Activated T-helper 17 cell treated with anti-CD3 and anti-CD28 coated beads, Interleukin-2, amount 50 U/mL, for 72 hours (primary cell): ENCODE measurements around the gene CKS1B. TPM values are rescaled to one million over a fixed set of nuclear protein-coding genes. Genes with fewer than 3 reads are reported as not detected.

Experiments used
- ATAC-seq: fragments of 150-1000 bp; cut with Tn5 transposase; replicated peaks from 2 replicates; pipeline ENCODE4 v1.10.0; 2021; ENCODE audit warnings: mild to moderate bottlenecking, moderate library complexity
- H3K27ac Mint-ChIP-seq: one replicate; pipeline ENCODE4 v1.8.0; 2022; ENCODE audit warnings: mixed read lengths
- H3K27me3 Mint-ChIP-seq: one replicate; pipeline ENCODE4 v1.8.0; 2022; ENCODE audit warnings: mixed read lengths
- H3K36me3 Mint-ChIP-seq: one replicate; pipeline ENCODE4 v1.8.0; 2022; ENCODE audit warnings: low read depth, mild to moderate bottlenecking, mixed read lengths
- H3K4me1 Mint-ChIP-seq: one replicate; pipeline ENCODE4 v1.8.0; 2022; ENCODE audit warnings: mixed read lengths
- H3K4me3 Mint-ChIP-seq: one replicate; pipeline ENCODE4 v1.8.0; 2022; ENCODE audit warnings: mild to moderate bottlenecking, mixed read lengths
- H3K9me3 Mint-ChIP-seq: one replicate; pipeline ENCODE4 v1.8.0; 2022; ENCODE audit warnings: mixed read lengths
- total RNA-seq, 2 donors: library from RNA; stranded (reverse); gene quantifications; one replicate each; pipeline ENCODE4 v1.2.3, GENCODE V29; 2022

Gene CKS1B
- total RNA-seq, 2 donors from 2014 or later = 162 to 188 TPM

DNA sequence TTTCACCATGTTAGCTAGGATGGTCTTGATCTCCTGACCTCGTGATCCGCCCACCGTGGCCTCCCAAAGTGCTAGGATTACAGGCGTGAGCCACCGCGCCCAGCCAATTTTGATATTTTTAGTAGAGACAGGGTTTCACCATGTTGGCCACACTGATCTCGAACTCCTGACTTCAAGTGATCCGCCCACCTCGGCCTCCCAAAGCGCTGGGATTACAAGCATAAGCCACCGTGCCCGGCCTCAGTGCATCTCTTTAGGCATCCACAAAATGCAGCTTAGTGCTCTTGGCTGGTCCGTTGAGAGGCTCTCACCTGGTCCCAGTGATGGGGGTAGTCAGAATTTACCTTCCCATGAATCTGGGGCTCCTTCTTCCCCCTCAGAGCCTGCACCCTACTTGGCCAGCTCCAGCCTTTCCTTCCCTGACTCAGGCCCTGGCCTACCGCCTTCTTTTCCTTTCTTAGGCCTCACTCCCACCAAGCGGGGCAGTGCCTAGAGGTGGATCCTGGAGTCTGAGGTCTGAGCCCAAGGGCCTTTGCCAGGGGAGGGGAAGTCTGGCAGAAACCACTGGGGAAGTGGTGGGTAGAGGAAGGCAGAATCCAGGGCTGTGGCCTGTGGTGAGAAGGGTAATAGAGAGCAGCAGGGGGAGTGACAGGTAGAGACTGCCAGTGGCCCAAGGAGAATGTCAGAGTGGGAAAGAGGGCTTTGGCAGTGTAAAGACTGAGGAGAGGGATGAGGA lies 22.7 kb downstream of the CKS1B start:
- H3K9me3 Mint-ChIP-seq = no peaks in the 10 kb centered on the region
- H3K36me3 Mint-ChIP-seq = peaks cover 10% of the 10 kb centered on the region
- no peaks in the 10 kb centered on the region for H3K27me3 Mint-ChIP-seq
- peak overlapping the region; percentile 91 for H3K4me3 Mint-ChIP-seq
- peaks cover 38% of the 10 kb centered on the region for H3K4me1 Mint-ChIP-seq
- no peak for ATAC-seq
- peak overlapping the region; percentile 58 for H3K27ac Mint-ChIP-seq

DNA sequence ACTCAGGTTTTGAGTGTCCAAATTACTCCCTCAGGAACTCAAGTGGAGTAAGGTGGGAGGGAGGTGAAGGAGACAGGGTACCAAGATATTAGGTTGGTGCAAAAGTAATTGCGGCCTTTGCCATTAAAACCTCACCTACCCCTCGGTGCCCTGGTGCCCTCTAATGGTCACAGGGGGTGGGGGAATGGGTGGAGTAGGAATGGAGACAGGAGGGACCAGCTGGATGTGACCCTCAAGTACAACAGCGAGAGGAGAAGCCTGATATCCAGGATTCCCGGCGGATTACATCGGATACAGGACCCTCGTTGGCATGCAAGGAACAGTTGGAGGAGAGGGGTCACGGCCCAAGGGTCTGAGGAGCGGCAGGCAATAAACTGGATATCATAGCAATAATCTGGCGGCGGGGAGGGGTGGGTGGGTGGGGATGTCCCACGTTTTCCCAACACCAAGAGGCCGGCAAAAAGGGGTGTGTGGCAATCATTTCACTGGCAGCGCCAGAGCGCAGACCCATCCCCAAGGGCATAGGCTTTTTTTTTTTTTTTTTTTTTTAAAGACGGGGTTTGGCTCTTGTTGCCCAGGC lies 23.8 kb downstream of the CKS1B start:
- ATAC-seq = no peak
- Mint-ChIP-seq H3K4me3 (peak overlapping the region; percentile 91), H3K27ac (peak overlapping the region; percentile 52), H3K9me3 (no peaks in the 10 kb centered on the region), H3K36me3 (peaks cover 13% of the 10 kb centered on the region), H3K4me1 (peaks cover 38% of the 10 kb centered on the region), H3K27me3 (no peaks in the 10 kb centered on the region)

DNA sequence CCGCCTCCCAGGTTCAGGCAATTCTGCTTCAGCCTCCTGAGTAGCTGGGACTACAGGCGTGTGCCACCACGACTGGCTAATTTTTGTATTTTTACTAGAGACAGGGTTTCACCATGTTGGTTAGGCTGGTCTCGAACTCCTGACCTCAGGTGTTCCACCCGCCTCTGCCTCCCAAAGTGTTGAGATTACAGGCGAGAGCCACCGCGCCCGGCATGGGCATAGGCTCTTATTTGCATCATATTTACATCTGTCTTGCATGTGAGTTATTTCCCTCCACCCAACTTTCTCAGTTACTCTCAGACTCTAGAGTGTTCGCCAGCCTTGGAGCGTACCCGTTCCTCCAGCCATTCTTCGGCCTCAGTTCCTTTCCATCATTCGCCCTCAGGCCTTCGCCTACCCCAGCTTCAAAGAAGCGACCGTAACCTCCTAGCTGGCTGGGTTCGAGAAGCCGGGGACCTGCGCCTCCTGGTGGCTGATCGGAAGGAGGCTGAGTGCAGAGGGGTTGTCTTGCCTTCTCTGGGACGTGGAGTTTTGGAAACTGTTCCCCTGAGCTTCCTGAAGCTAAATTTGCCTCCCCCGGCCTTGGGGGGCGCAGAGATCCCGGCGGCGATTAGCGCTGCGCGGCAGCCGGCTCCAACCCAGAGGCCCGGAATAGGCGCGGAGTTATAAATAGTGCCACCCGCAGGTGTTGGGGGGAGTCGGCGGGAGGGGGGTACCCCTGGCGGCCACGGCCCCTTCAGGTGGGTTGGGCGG lies 24.5 kb downstream of the CKS1B start:
- peak; percentile 1 for ATAC-seq
- Mint-ChIP-seq H3K4me3 (peak overlapping the region; percentile 91), H3K27me3 (no peaks in the 10 kb centered on the region), H3K4me1 (peaks cover 37% of the 10 kb centered on the region), H3K9me3 (no peaks in the 10 kb centered on the region), H3K36me3 (peaks cover 20% of the 10 kb centered on the region), H3K27ac (no peak overlapping the region)

DNA sequence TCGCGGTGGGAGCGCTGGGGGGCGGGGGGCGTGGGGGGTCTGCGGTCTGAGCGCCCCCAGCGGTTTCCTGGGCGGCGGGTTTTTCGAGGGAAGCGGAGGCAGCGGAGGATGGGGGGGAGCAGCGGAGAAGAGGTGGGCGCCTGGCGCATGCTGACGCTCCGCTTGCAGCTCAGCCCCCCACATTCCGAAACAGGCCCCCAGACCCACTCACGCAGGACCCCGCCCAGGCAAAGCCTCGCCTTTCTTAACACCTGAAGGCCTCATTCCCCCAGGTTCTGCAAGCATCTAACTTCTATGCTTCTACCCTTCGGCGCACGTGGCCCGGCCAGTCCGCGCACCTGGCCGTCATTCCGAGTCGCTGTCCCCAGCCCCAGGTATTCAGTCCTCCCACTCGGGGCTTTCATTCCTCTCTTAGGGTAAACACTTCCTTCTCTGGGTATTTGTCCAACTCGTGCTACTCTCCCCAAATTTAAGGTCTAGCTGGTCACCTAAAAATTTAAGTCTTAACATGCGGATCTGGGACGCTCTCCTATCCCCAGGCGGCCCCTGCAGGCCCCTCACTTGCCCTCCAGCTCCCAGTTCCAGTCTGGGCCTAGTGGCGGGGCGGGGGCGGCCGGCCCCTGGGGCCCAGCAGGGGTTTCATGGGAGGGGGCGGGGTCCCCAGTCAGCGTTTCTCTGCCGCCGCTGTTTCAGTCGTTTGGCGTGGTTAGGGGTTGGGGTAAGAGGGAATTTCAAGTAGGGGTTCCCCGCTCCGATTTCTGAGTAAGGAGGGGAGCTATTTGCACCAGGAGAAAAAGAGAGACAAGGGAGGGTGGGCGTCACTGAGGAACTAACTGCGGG lies 25.3 kb downstream of the CKS1B start:
- peak overlapping the region; percentile 93 for H3K27ac Mint-ChIP-seq
- H3K27me3 Mint-ChIP-seq = no peaks in the 10 kb centered on the region
- peak; percentile 19 for ATAC-seq
- peaks cover 36% of the 10 kb centered on the region for H3K4me1 Mint-ChIP-seq
- peaks cover 27% of the 10 kb centered on the region for H3K36me3 Mint-ChIP-seq
- no peaks in the 10 kb centered on the region for H3K9me3 Mint-ChIP-seq
- peak overlapping the region; percentile 91 for H3K4me3 Mint-ChIP-seq

DNA sequence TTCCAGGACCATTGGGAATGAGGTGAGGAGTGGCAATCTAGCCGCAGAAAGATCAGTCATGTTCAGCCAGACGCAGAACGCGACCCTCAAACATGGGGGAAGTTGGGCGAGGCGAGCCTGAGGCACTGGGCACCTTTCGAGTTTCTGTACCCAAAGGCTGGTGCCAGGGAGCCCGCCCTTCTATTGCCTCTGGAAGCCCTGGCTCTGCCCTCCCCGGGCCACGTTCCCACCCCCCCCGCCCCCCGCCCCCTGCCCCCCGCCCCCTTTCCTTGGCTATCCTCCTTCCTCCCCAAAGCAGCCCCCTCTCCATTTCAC lies 25.9 kb downstream of the CKS1B start:
- no peak for ATAC-seq
- H3K27ac Mint-ChIP-seq = peak overlapping the region; percentile 93
- peaks cover 34% of the 10 kb centered on the region for H3K4me1 Mint-ChIP-seq
- H3K36me3 Mint-ChIP-seq = peaks cover 30% of the 10 kb centered on the region
- no peaks in the 10 kb centered on the region for H3K9me3 Mint-ChIP-seq
- no peaks in the 10 kb centered on the region for H3K27me3 Mint-ChIP-seq
- H3K4me3 Mint-ChIP-seq = peak overlapping the region; percentile 91

DNA sequence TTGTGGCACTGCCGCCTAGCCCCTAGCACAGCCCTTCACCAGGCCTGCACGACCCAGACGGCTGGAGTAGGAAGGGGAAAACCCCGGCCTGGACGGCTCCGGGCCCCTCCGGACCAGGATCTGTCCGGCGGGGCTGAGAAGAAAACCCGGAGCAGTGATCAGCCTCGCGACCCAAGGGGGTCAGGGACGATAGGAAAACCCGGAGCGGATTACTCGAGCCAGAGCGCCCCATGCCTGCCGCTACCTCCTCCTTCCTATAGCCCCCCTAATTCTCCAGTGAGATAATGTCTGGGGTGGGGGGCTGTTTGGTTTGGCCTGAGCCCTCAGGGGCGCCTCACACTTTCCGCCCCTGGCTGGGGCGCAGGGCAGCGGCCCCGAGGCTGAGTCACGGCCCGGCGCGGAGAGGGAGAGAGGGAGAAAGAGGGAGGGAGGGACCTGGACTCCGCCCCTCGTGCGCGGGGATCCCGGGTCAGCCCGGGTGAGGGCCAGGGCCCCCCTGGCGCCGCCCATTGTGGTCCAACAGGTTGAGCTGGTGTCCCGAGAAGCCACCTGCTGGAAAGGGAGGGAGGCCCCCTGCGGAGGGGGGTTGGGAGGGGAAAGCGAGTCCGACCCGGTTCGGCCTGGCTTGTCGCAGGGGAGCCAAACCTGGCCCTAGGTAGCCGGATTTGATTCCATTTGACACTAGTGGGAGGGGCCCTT lies 26.4 kb downstream of the CKS1B start:
- Mint-ChIP-seq H3K27ac (peak overlapping the region; percentile 95), H3K9me3 (no peaks in the 10 kb centered on the region), H3K4me1 (peaks cover 31% of the 10 kb centered on the region), H3K36me3 (peaks cover 35% of the 10 kb centered on the region), H3K27me3 (no peaks in the 10 kb centered on the region), H3K4me3 (peak overlapping the region; percentile 91)
- ATAC-seq = peak; percentile 65

DNA sequence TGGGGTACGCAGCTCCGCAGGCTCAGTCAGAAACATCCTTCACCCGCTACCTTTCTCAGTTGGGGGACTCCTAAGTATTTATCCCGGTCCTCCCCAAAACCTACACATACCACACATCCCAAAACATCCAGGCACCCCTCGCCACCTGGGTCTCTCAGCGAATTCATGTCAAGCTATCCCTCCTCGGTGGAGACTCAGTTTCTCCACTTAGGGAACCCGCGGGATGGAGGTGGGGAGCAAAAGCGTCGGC lies 26.9 kb downstream of the CKS1B start:
- Mint-ChIP-seq H3K27me3 (no peaks in the 10 kb centered on the region), H3K4me1 (peaks cover 31% of the 10 kb centered on the region), H3K36me3 (peaks cover 40% of the 10 kb centered on the region), H3K27ac (peak overlapping the region; percentile 95), H3K4me3 (peak overlapping the region; percentile 91), H3K9me3 (no peaks in the 10 kb centered on the region)
- ATAC-seq = peak; percentile 33

DNA sequence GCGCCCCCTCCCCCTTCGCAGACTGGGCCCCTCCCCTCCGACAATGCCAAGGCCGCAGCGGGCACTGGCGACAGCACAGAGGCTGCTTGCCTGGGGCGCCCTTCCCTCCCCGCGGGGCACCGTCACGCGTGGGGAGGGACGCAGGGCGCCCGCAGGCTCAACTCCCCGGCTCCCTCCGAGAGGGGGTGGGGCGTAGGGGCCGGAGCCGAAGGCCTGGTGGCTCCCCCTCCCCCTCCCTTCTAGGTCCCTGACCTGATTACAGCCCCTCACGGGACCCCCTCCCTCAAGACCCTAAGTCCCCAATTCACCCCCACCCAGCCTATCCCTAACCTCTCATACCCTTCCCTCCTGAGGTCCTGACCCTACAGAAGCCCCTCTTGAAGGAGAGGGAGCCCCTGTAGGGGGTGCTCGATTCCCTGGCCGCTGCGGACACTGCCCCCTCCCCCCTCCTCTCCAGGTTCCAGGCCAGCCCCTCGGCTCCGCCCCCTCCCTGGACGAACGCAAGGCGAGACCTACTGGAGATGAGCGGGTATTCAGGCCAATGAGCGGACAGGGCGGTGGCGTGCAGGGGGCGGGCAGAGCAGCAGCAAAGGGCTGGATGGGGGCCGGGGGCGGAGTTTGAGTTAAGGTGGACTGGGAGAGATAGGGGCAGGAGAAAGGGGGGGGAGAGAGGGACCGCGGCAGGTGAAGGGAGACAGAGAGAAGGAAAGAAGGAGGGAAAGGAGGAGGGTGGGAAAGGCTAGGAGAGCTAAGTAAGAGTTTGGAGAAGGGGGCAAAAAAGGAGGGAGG lies 27.4 kb downstream of the CKS1B start:
- Mint-ChIP-seq H3K9me3 (no peaks in the 10 kb centered on the region), H3K27ac (peak overlapping the region; percentile 95), H3K36me3 (peaks cover 42% of the 10 kb centered on the region), H3K4me3 (peak overlapping the region; percentile 91), H3K4me1 (peaks cover 36% of the 10 kb centered on the region), H3K27me3 (no peaks in the 10 kb centered on the region)
- ATAC-seq = peak; percentile 76

DNA sequence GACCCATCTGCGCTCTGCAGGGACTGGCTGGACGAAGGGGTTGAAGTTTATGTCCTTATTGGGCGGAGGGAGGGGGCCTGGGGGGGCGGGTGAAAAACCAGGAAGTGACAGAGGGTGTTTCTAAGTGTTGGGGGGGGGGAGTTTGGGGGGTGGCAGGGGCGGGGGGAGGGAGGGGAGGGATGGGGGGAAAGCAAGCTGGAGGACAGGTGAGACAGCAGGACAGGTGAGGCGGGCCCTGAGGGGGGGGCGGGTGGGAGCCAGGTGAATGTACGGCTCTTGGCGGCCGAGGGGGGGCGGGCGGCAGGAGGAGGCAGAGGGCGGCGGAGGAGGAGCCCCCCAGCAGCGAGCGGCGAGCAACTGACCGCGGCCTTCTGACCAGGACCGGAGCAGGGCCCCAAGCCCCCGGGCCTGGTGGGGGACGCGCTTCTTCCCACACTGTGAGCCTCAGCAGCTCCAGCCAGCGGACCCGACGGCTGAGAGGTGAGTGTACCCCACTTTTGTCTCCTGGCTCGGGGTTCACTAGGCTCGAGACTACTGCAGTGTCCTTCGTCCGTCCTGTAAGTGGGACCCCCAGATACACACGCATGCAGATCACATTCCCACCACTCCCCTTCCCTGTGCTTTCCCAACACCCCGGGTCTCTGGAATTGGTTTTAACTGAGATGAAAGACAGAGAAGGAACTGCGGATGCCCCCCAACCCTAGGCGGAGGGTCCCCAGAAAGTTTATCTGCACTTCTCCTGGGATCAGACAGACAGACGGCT lies 28.2 kb downstream of the CKS1B start, which contains the start of gene ZBTB7B:
ZBTB7B (plus strand) TSS at position 339 of the 763 bp plus-strand sequence. CDS start 11,859 bp downstream, outside the sequence.
- H3K27ac Mint-ChIP-seq = peak within 1 kb of the TSS; percentile 95
- peak within 1 kb of the TSS; percentile 91 for H3K4me3 Mint-ChIP-seq
- peaks cover 42% of the 10 kb centered on the region for H3K36me3 Mint-ChIP-seq
- H3K4me1 Mint-ChIP-seq = peaks cover 31% of the 10 kb centered on the region
- no peaks in the 10 kb centered on the region for H3K27me3 Mint-ChIP-seq
- no peaks in the 10 kb centered on the region for H3K9me3 Mint-ChIP-seq
- peak; percentile 1 for ATAC-seq

DNA sequence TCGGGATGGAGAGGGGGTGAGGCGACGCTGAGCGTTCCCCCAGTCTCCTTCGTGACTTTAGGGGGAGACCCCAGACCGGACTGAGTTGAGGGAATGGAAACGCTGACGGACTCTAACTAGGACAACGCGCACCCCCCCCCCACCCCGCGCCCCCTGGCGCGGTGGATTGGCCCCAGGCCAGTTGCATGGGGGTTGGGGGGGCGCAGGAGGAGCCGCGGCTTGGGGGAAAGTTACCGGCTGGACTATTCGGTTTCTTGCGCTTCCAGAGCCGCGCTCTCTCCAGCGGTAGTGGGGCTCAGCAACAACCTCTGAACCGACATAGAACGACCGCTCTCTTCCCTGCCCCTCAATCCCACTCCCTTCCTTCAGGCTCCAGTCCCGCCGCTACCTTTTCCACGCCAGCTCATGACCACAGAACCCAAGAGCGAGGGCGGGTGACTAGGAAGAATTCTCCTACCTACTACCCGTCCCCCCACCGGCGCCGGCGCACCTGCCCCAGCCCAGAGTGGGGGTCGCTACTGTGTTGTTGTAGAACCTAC lies 28.8 kb downstream of the CKS1B start:
- Mint-ChIP-seq H3K4me1 (peaks cover 25% of the 10 kb centered on the region), H3K27me3 (no peaks in the 10 kb centered on the region), H3K36me3 (peaks cover 44% of the 10 kb centered on the region), H3K9me3 (no peaks in the 10 kb centered on the region), H3K27ac (peak overlapping the region; percentile 95), H3K4me3 (peak overlapping the region; percentile 91)
- ATAC-seq = no peak

DNA sequence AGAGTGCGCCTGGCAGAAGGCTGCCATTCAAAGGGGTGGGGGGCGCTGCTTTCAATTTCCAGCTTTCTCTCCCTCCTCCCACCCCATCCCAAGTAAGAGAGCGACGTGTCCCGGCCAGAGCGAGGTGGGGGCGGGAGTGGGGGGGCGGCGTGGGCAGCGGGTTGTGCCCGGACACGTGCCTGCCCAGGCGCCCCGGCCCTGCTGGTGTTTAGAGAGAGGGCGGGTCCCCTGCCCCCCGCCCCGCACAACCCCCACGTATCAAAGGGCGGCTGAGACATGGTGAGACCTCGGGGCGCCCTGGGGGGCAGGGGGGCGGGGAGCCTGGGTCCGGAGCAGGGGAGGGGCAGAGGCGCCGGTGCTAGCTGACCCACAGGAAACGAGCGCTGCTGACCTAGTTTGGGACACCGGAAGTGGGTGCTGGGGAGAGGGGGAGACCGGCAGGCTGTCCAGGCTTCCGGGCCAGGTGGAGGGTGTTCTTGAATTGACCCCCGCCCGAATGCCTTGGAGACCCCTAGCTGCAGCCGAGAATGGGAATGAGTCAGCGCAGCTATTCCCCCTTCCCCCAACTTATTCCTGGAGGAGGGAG lies 29.4 kb downstream of the CKS1B start:
- Mint-ChIP-seq H3K27me3 (no peaks in the 10 kb centered on the region), H3K27ac (peak overlapping the region; percentile 95), H3K4me1 (peaks cover 24% of the 10 kb centered on the region), H3K36me3 (peaks cover 50% of the 10 kb centered on the region), H3K9me3 (no peaks in the 10 kb centered on the region), H3K4me3 (peak overlapping the region; percentile 91)
- no peak for ATAC-seq

DNA sequence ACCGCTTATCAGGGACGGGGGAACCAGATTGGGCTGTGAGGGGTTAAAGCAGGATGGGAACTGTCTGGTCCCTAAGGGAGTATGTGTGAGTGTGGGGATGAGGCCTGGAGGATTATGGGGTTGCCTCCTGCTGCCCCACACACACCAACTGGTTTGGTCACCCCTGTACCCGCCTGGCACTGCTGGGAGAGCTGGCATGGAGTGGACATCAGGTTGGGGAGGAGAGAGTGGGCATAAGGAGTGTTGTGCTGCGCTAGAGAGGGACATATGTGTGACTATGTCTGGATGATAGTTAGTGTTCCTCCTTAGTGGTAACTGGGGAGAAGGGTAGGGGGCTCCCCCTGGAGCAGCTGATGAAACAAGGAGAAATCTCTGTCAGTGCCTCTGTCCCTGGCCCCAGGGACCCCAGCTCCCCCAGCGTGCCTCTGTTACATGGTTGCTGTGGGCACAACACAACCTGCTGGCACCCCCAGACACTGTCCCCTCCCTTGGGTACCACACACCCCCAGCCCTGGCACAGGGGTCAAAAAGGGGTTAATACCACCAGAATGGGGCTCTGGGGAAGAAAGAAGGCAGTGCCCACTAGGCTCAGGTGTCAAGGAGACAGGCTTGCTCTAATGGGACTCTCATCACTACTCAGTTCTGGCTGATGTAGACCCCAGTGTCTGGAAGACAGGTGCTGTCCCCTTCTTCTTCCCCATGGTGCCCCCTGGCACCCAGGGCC lies 30.0 kb downstream of the CKS1B start:
- no peak for ATAC-seq
- Mint-ChIP-seq H3K27ac (peak overlapping the region; percentile 95), H3K4me1 (peaks cover 24% of the 10 kb centered on the region), H3K36me3 (peaks cover 56% of the 10 kb centered on the region), H3K9me3 (no peaks in the 10 kb centered on the region), H3K27me3 (no peaks in the 10 kb centered on the region), H3K4me3 (peak overlapping the region; percentile 91)
